GM12864 (cell line): ENCODE data around the gene NR2E3.

Experiments
- DNase-seq: peaks from one replicate; pipeline ENCODE4 v3.0.0-alpha.2; 2011; ENCODE audit warnings: low read depth
- H3K4me3 ChIP-seq: 2 replicates; pipeline ENCODE4 v1.5.1; 2011; ENCODE audit warnings: mild to moderate bottlenecking, low read depth, low read length, control low read depth
- TF ChIP-seq, protein P1 (sequence below): IDR thresholded peaks from 2 replicates; pipeline ENCODE4 v1.5.1; 2011; ENCODE audit warnings: low read depth, mild to moderate bottlenecking, moderate library complexity, low read length, control low read depth, inconsistent platforms; ENCODE audit errors: missing control alignments

Gene NR2E3

DNA sequence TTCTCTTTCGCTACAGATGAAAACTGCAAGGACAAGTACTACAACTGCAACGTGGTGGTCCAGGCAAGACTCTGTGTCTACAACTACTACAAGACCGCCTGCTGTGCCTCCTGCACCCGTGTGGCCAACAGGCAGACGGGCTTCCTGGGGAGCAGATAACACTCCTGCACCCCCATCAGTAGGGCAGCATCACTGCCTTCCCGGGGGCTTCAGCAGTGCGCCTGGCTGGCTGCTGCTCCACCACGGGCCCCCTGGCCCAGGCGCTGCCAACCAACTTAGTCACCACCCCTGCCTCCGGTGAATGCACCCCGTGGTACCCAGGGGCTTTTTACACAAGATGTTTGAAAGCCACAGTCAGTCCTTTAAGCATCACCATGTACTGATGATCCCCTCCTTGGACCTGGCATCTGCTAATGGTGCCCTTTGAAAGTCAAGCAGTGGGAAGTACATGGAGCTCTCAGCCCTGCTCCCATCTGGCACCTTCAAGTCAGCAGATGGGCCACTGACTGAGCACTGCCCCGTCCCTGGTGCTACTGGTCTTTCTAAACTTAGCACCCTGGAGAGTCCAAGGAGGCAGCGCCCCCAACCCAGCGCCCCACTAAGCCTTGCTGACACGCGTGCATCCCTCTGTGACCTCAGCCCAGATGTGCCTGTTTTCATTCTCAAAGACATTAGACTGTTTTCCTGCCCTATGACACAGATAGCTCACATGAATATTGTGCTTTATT, 33.0 kb upstream of the NR2E3 start:
- no peak for DNase-seq
- no peak overlapping the region for H3K4me3 ChIP-seq
- TF ChIP-seq, protein P1, sequence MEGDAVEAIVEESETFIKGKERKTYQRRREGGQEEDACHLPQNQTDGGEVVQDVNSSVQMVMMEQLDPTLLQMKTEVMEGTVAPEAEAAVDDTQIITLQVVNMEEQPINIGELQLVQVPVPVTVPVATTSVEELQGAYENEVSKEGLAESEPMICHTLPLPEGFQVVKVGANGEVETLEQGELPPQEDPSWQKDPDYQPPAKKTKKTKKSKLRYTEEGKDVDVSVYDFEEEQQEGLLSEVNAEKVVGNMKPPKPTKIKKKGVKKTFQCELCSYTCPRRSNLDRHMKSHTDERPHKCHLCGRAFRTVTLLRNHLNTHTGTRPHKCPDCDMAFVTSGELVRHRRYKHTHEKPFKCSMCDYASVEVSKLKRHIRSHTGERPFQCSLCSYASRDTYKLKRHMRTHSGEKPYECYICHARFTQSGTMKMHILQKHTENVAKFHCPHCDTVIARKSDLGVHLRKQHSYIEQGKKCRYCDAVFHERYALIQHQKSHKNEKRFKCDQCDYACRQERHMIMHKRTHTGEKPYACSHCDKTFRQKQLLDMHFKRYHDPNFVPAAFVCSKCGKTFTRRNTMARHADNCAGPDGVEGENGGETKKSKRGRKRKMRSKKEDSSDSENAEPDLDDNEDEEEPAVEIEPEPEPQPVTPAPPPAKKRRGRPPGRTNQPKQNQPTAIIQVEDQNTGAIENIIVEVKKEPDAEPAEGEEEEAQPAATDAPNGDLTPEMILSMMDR = no peak

DNA sequence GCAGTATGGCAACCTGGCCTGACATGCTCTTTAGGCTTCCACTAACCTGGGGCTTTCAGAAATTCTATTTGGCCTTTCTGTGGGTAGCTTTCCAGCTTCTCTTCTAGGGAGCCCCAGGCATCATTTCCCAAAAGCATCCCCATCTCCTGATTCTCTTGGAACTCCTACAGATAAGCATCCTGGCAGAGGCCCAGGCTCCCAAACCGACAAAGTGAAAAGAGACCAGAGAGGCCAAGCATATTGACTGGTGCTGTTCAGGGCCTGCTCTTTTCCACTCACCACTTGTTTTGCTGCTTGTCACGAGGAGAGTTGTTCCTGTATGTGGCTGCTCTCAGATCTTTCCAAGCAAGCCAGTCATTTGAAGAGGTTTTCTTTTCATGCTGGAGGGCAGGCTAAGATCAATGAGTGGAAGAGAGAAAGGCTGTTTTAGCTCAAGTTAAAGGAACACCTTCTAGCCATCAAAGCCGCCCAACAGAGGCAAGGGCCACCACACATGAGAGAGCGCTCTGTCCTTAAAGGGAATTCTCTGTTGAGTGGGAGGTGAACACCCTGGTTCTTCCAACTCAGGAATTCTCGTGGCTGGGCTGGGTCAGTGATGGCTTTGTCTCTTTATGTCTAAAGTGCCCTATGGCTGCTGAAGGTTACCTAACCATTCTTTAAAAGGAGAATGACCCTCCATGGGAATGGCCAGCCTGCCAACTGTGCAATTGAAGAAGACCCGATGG, 31.1 kb upstream of the NR2E3 start:
- TF ChIP-seq, protein P1 = no peak
- H3K4me3 ChIP-seq = no peak overlapping the region
- no peak for DNase-seq

DNA sequence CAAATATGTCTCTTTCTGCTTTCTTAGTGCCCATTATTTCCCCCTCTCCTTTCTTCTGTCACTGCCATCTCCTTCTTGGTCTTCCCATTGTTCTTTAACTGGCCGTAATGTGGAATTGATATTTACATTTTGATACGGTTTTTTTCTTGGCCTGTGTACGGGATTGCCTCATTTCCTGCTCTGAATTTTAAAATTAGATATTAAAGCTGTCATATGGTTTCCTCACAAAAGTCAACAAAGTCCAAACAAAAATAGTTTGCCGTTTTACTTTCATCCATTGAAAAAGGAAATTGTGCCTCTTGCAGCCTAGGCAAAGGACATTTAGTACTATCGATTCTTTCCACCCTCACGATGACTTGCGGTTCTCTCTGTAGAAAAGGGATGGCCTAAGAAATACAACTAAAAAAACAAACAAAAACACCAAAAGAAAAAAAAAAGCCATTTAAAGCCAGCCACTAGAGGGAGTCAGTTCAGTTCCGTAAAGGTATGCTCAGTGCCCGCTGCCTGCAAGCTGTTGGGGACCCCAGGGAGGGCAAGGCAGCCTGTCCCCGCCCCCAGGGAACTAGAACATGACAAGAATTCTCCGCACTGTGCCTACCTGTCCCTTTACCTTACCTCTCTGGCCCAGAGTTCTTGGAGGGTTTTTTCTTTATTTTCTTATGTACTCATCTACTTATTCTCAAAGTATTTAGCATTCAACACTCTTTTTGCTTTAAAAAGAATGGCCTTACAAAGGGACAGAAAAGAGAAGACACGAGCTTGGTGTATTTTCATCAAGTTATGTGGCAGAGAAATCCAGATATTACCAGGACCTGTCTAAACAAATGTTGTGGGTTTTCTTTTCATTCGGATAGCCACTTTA, 30.0 kb upstream of the NR2E3 start:
- TF ChIP-seq, protein P1 = peak; percentile 83

DNA sequence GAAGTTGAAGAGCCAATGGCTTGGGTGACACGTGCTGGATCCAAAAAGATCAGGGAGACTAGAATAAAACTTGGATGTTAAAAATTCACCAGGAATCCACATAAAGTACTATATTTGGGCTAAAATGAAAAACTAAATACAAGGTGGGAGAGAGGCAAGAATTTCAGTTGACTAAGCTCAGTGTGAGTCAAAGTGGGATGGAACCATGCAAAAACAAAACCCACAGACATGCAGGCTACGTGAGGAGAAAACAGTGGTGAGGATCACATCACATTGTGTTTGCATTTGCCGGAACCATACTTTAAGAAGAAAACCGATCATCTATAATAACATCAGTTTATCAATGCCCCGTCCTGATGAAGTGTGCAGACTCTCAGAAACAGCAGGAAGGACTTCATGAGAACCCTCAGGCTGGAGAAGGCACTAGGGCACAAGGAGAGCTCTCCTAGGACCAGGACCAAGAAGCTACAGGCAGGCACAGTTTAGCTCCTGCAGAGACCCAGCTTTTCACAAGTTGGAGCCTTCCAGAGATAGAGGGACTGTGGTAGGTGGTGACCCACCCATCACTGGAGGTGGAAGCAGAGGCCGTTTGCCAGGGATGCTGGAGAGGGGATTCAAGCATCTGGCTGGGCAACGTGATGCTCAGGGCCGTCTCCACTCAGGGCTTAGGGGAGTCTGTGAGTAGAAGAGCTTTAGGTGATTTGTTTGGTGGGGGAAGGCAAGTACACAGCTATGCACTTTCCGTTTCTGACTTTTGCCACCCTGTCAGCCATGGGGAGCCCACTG, 29.0 kb upstream of the NR2E3 start:
- TF ChIP-seq, protein P1 = no peak
- DNase-seq = peak; percentile 25
- H3K4me3 ChIP-seq = peak overlapping the region; percentile 34; the same call in 1 of the 2 replicates

More for the DNA sequence above, 30.0 kb upstream of the NR2E3 start:
- H3K4me3 ChIP-seq = no peak overlapping the region; the same call in 1 of the 2 replicates
- DNase-seq = peak; percentile 42

DNA sequence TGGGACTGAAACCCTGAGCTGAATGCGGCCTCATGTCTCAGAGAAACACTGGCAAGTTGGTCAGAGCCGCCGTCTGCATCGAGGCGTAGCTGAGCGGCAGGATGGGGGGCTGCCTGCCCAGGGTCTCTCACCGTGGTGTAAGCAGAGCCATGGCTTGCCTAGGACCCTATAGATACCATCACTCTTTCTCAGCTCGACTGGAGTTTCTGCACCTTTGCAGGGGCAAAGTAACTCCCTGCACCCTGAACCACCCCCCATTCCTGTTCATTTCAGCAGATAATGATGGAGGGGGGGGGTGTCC, 28.4 kb upstream of the NR2E3 start:
- H3K4me3 ChIP-seq = peak overlapping the region; percentile 34; the same call in 1 of the 2 replicates
- TF ChIP-seq, protein P1 = no peak
- no peak for DNase-seq

DNA sequence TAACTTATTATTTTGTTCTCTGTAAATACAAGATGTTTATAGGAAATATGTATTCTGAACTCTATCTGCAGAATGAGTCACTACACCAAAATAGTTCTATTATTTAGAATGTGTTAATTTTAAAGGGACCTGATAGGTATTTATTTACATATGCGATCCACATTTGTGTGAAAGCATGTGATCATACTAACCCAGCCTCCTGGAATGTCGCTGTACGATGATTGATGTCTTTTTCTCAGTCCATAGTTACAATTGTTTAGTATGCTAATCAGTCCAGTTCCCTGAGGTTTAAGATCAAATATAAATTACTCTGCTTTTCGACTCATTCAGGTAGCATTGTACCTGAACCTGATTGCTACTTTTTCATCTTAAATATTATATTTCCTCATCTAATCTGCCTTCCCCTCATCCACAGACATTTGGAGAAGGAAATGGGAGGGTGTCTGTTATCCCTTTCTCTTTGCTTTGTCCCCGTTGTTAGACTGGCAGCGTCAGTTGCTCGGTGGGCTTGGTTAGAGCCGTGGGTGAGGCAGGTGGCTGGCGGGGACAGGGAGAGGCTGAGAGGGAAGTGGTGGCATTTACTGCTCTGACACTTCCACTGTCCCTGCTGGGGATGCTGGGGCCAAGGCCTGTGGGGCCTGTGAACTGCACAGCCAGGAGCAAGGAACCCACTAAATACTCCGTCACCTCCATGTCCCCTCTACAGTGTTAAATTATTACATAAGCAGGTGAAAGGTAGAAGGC, 27.8 kb upstream of the NR2E3 start:
- TF ChIP-seq, protein P1 = no peak
- DNase-seq = no peak
- H3K4me3 ChIP-seq = no peak overlapping the region
